Ovary (tissue), 9 donors: Measurements from ENCODE around the gene RAPGEF4. TPM values are rescaled to one million over a fixed set of nuclear protein-coding genes. Genes with fewer than 3 reads are reported as not detected.

Source experiments
- DNase-seq, 5 donors: peaks; one replicate each; pipeline ENCODE4 v3.0.0-alpha.2; 2019 to 2020
- H3K27ac ChIP-seq, 2 donors: fragments of 200-600 bp; one replicate each; pipeline versions ENCODE4 v1.5.1 to v1.8.0; 2019 to 2022
- H3K27me3 ChIP-seq: fragments of 200-600 bp; one replicate; pipeline ENCODE4 v1.8.0; 2022
- H3K36me3 ChIP-seq: fragments of 200-600 bp; sonication (generic); one replicate; pipeline ENCODE4 v1.5.1; 2019
- H3K4me1 ChIP-seq: one replicate; pipeline ENCODE4 v1.8.1; 2013; ENCODE audit warnings: mild to moderate bottlenecking, moderate library complexity; ENCODE audit not compliant: insufficient read depth
- H3K4me3 ChIP-seq: fragments of 200-600 bp; sonication (generic); one replicate; pipeline ENCODE4 v1.5.1; 2017
- H3K9me3 ChIP-seq, 2 donors: fragments of 200-600 bp in 1 of 2; sonication (generic) in 1 of 2; one replicate each; pipeline versions ENCODE4 v1.5.1 to v1.8.1; 2013 to 2019; ENCODE audit warnings: mild to moderate bottlenecking in 1 of 2, moderate library complexity in 1 of 2
- EP300 ChIP-seq: sonication (generic); formaldehyde crosslinking; IDR thresholded peaks from one replicate; pipeline ENCODE4 v1.6.1; 2017; ENCODE audit warnings: antibody characterized with exemption
- POLR2A ChIP-seq: fragments of 450-650 bp; IDR thresholded peaks from one replicate; pipeline ENCODE4 v1.6.1; 2017; ENCODE audit warnings: antibody characterized with exemption, mild to moderate bottlenecking, moderate library complexity
- WGBS, 3 donors: extraction: QIAGEN DNeasy Blood & Tissue Kit in 1 of 3; methylation state at CpG; one replicate each; pipeline versions ENCODE4 v1.1.5 to v1.1.7; 2013 to 2017; 5-methylcytosine and 5-hydroxymethylcytosine counted together
- intact Hi-C, 4 donors: fragments of 100-400 bp; cut with DNase I; formaldehyde crosslinking; loops; one replicate each; pipeline versions ENCODE4 v1.11.0 to v1.15.1; 2022 to 2023
- polyA plus RNA-seq, 2 donors: library from polyadenylated mRNA; stranded (reverse); fragments of 200-250 nt in 1 of 2; fragments of 350-450 nt in 1 of 2; fragmentation: Illumina TruSeq in 1 of 2; extraction: RNeasy Lipid Tissue Mini Kit (QIAGEN cat#74804) in 1 of 2; gene quantifications; one replicate each; pipeline ENCODE4 v1.2.3, GENCODE V29; 2013 to 2014
- total RNA-seq, 7 donors: library from RNA; depleted of rRNA in 2 of 7; stranded (reverse); fragments of >200 nt in 2 of 7; fragmentation: NEBNext Ultra II Directional in 3 of 7; extraction: Animal tissue kit (Norgen Biotek cat#: 25700) in 3 of 7; gene quantifications; one replicate each; pipeline versions ENCODE4 v1.1.0 to v1.2.4, GENCODE V29; 2016 to 2023
- TF ChIP-seq, protein P1 (sequence below), 3 donors: fragments of 450-650 bp in 2 of 3; fragments of 200-600 bp in 1 of 3; IDR thresholded peaks; one replicate each; pipeline versions ENCODE4 v1.5.1 to v1.8.0; 2016 to 2022; ENCODE audit warnings: antibody characterized with exemption in 3 of 3, mild to moderate bottlenecking in 1 of 3
- donor health status: DM: no; HTN: no; CAD: no; lungs with moderate emphysema.
- donor health status: DM: no; HTN: no; CAD: no.
- donor health status: Bipolar disorder and iron deficiency.
- donor health status: DM: yes; HTN: yes; CAD: no.
- donor health status: DM: no; HTN: no; CAD: no.
- donor health status: DM: yes; HTN: yes; CAD: no.

RAPGEF4 gene
- total and polyA plus RNA-seq, 9 donors = 6.8 to 24.6 (median 8.3) TPM

DNA sequence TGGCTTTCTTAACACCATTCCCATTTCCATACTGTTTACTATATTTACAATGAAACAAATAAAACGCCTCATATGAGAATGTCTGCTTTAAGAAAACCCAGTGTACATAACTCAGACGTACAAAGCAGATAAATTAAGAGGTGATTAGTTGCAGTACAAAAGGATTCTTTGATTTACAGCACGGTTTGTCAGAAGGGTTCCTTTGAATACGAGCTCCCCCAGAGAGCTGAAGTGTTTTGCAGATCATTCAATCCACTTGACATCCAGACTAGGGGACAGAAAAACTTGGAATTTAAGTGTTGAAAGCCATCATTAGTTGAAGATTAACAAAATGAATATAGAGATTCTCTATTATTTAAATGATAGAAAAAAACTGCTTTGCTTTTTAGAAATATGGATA is 72.5 kb downstream of the RAPGEF4 start:
- TF ChIP-seq EP300 (no peak), POLR2A (no peak)
- TF ChIP-seq, protein P1, sequence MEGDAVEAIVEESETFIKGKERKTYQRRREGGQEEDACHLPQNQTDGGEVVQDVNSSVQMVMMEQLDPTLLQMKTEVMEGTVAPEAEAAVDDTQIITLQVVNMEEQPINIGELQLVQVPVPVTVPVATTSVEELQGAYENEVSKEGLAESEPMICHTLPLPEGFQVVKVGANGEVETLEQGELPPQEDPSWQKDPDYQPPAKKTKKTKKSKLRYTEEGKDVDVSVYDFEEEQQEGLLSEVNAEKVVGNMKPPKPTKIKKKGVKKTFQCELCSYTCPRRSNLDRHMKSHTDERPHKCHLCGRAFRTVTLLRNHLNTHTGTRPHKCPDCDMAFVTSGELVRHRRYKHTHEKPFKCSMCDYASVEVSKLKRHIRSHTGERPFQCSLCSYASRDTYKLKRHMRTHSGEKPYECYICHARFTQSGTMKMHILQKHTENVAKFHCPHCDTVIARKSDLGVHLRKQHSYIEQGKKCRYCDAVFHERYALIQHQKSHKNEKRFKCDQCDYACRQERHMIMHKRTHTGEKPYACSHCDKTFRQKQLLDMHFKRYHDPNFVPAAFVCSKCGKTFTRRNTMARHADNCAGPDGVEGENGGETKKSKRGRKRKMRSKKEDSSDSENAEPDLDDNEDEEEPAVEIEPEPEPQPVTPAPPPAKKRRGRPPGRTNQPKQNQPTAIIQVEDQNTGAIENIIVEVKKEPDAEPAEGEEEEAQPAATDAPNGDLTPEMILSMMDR (IDR thresholded peaks at IDR 0.05) = no peak
- intact Hi-C loops = loop anchor here in 1 of 4 donors (5.0 kb wide), 1 partner anchor 124 kb away; no protein-coding TSS in a partner anchor

DNA sequence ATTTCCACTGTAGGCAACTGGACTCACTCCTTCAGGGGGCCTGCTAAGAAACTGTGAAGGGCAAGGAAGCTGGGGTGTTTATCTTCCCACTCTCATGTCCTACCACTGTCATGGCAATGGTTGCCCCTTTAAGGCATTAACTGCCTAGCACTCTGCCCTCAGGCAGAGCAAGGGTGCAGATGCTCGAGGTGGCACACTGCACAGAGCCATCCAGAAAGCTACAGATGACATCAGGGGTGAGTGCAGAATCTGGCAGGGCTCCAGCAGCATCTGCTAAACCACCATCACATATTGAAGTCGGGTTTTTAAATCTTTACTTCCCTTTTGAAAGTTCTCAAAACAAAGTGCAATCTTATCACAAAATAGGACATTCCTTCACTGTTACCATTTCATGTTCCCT is 75.4 kb downstream of the RAPGEF4 start:
- no peaks in the 10 kb centered on the region for H3K4me1 ChIP-seq
- no peak for DNase-seq
- TF ChIP-seq EP300 (no peak), POLR2A (no peak)
- TF ChIP-seq, protein P1 (IDR thresholded peaks at IDR 0.05) = no peak
- H3K4me3 ChIP-seq = no peak overlapping the region
- H3K9me3 ChIP-seq = no peaks in the 10 kb centered on the region
- H3K27me3 ChIP-seq = no peaks in the 10 kb centered on the region
- no peak overlapping the region for H3K27ac ChIP-seq
- H3K36me3 ChIP-seq = no peaks in the 10 kb centered on the region
- WGBS, 3 donors = 21 to 25% (median 24%) methylated on average over 2 of the region's 2 CpGs
- intact Hi-C loops = loop anchor here in 1 of 4 donors (5.0 kb wide), 1 partner anchor 121 kb away; no protein-coding TSS in a partner anchor

More for the DNA sequence above, 72.5 kb downstream of the RAPGEF4 start:
- Histone ChIP-seq H3K4me3 (no peak overlapping the region), H3K27me3 (no peaks in the 10 kb centered on the region), H3K27ac (no peak overlapping the region), H3K9me3 (no peaks in the 10 kb centered on the region), H3K4me1 (no peaks in the 10 kb centered on the region), H3K36me3 (no peaks in the 10 kb centered on the region)
- no peak for DNase-seq
- 89 to 94% (median 93%) methylated on average over 4 of the region's 4 CpGs for WGBS, 3 donors

DNA sequence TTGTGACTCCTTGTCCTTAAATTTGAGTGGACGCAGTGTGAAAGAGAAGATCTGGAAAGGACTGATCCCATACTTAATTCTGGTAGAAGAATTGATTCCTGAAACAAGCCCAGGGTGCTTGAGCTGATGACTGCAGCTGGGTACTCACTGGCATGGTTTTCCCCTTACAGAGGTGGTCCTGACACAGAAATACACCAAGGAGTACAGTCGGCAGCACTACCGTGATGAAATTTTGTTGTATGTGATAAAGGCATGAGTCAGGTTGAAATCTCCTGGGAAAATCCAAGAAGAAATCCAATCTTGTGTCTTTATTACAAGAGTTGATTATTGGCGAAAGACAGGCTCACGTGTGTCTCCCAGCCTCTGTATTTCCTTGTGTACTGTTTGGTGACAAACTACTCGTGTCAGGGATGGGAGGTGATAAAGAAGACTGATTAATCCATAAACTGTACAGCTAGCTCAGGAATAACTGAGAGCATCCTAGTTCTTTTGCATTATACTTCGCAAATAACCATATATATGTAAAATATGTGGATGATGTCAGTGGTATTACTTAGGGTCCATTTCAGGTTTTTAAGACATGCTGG is 76.6 kb downstream of the RAPGEF4 start:
- TF ChIP-seq, protein P1 (IDR thresholded peaks at IDR 0.05) = no peak
- TF ChIP-seq POLR2A (no peak), EP300 (no peak)

DNA sequence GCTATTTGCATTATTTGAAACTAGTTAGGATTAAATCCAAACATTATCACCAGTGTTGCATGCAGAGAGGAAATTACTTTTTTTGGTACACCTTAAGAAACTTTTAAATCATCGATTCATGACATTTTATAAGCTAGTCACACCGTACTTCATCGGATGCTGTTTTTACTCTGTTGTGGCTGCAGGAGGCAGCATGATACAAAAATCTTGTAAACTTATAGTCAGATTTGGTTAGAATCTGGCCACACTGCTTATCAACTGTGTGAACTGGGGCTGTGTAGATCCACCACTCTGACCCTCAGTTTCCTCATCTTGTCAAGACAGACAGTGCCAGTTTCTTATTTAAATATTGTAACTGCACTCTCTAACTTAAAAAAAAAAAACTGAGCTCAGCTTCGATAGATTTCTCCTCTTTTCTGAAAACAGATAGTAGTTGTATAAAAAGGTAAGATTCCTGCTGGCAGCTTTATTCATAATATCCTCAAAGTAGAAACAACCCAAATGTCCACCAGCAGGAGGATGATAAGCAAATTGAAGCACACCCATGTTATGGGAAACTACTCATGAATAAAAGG is 77.8 kb downstream of the RAPGEF4 start:
- no peaks in the 10 kb centered on the region for H3K36me3 ChIP-seq
- 35 to 42% (median 41%) methylated on average over 4 of the region's 4 CpGs for WGBS, 3 donors
- no peak for DNase-seq
- no peak overlapping the region for H3K4me3 ChIP-seq
- TF ChIP-seq, protein P1 (IDR thresholded peaks at IDR 0.05) = peak in 1 of 3 donors; percentile 24
- TF ChIP-seq EP300 (no peak), POLR2A (no peak)
- intact Hi-C loops = loop anchor here in 1 of 4 donors (5.0 kb wide), 1 partner anchor 119 kb away; no protein-coding TSS in a partner anchor
- H3K4me1 ChIP-seq = no peaks in the 10 kb centered on the region
- no peaks in the 10 kb centered on the region for H3K27me3 ChIP-seq
- H3K27ac ChIP-seq = no peak overlapping the region
- H3K9me3 ChIP-seq = no peaks in the 10 kb centered on the region

More for the DNA sequence above, 76.6 kb downstream of the RAPGEF4 start:
- H3K9me3 ChIP-seq = no peaks in the 10 kb centered on the region
- no peaks in the 10 kb centered on the region for H3K4me1 ChIP-seq
- WGBS, 3 donors = 74 to 87% (median 86%) methylated on average over 7 of the region's 7 CpGs
- intact Hi-C loops = loop anchor here in 1 of 4 donors (5.0 kb wide), 1 partner anchor 120 kb away; no protein-coding TSS in a partner anchor
- H3K27me3 ChIP-seq = no peaks in the 10 kb centered on the region
- no peak overlapping the region for H3K4me3 ChIP-seq
- H3K36me3 ChIP-seq = no peaks in the 10 kb centered on the region
- DNase-seq = no peak
- no peak overlapping the region for H3K27ac ChIP-seq
